ENCODE results near the gene TRAFD1. TPM values are rescaled to one million over a fixed set of nuclear protein-coding genes. Genes with fewer than 3 reads are reported as not detected.

TRAFD1 gene
- total and polyA plus RNA-seq, 2 of the 8 experiments (the other 6 are each of a cell fraction or from before 2014, with no cell fraction given) = 18.1 to 33.1 TPM

- peaks cover 8 to 18% (median 11%) of the 10 kb centered on the region in 4 experiments; a peak in 7 of 8 replicates for H3K36me3 ChIP-seq (ENCODE audit: control insufficient read depth in 2 of 4, insufficient read depth in 4 of 4, low read length in 3 of 4)
- no peak for FAIRE-seq
- no peak overlapping the region for H3K4ac ChIP-seq (replicated peaks; ENCODE audit: insufficient read length, low read depth, low read length)
Observed at GRCh38 chr12:112175361-112176155, 50.2 kb downstream of the TRAFD1 start.

More at GRCh38 chr12:112175361-112176155, 50.2 kb downstream of the TRAFD1 start:
- no peak overlapping the region for H3K4me3 ChIP-seq (ENCODE audit: extremely low read depth in 1 of 4, insufficient read depth in 2 of 4, low read depth in 3 of 4, low read length in 4 of 4)
- no peak overlapping the region; a peak in 1 of 7 replicates for H3K9ac ChIP-seq (replicated peaks in 1 of 4; ENCODE audit: extremely low read depth in 1 of 4, low read depth in 3 of 4, low read length in 3 of 4)
- no peak overlapping the region for H3K14ac ChIP-seq (ENCODE audit: insufficient read length)
- DNase-seq (ENCODE audit: low read depth in 1 of 2, low spot score in 2 of 2) = no peak
- H2BK20ac ChIP-seq (ENCODE audit: low read length) = no peak overlapping the region
- CTCF ChIA-PET (ENCODE audit: partially characterized antibody) = interaction anchor here (1.6 kb wide), 1 partner anchor 23 kb away, joined by 5 read pairs; no protein-coding TSS in a partner anchor
- H3K9me3 ChIP-seq (ENCODE audit: insufficient read depth in 2 of 2, low read depth in 1 of 2, low read length in 1 of 2) = no peaks in the 10 kb centered on the region
- H4K20me1 ChIP-seq (replicated peaks in 1 of 2; ENCODE audit: control insufficient read depth in 1 of 2, insufficient read depth in 2 of 2, low read length in 2 of 2) = no peaks in the 10 kb centered on the region
- no peak overlapping the region for H2AFZ ChIP-seq (ENCODE audit: low read length)
- H2BK15ac ChIP-seq (ENCODE audit: low read length) = no peak overlapping the region
- H3K18ac ChIP-seq (ENCODE audit: extremely low read depth, low read length) = no peak overlapping the region
- TF ChIP-seq SP4 (IDR thresholded peaks at IDR 0.05; ENCODE audit: low read length) = no peak
- no peak for TF ChIP-seq BRCA1 (IDR thresholded peaks at IDR 0.05; ENCODE audit: low read depth, low read length)
- no peak for TF ChIP-seq E2F6 (IDR thresholded peaks at IDR 0.05)
- TF ChIP-seq TAF7 (optimal IDR thresholded peaks at IDR 0.05; ENCODE audit: borderline replicate concordance, low read depth, low read length) = no peak
- TF ChIP-seq BCL11A (IDR thresholded peaks at IDR 0.05; ENCODE audit: low read depth in 2 of 2, low read length in 2 of 2) = no peak
- TF ChIP-seq ATF2 (IDR thresholded peaks at IDR 0.05; ENCODE audit: low read length) = no peak
- TF ChIP-seq TEAD4 (IDR thresholded peaks at IDR 0.05; ENCODE audit: low read depth, low read length) = no peak
- no peak for TF ChIP-seq CHD1 (IDR thresholded peaks at IDR 0.05; ENCODE audit: low read depth, low read length)
- no peaks in the 10 kb centered on the region for H3K27me3 ChIP-seq (replicated peaks in 1 of 4; ENCODE audit: control insufficient read depth in 3 of 4, extremely low read depth in 1 of 4, insufficient read depth in 3 of 4, low read length in 3 of 4)
- H2AK5ac ChIP-seq (ENCODE audit: low read depth, low read length) = no peak overlapping the region
- no peak overlapping the region for H2BK5ac ChIP-seq (ENCODE audit: low read depth, low read length)
- no peak overlapping the region for H3K56ac ChIP-seq (replicated peaks; ENCODE audit: insufficient read length, low read depth, low read length)
- H3K4me2 ChIP-seq (ENCODE audit: insufficient read depth in 1 of 2, low read depth in 2 of 2, low read length in 2 of 2) = no peak overlapping the region
- H3K23ac ChIP-seq (ENCODE audit: insufficient read length) = no peak overlapping the region
- no peak overlapping the region for H3K27ac ChIP-seq (ENCODE audit: low read depth, low read length)
- no peak overlapping the region for H2BK120ac ChIP-seq (replicated peaks; ENCODE audit: low read depth, low read length)
- H2BK12ac ChIP-seq (ENCODE audit: low read depth, low read length) = no peak overlapping the region
- no peak overlapping the region for H4K5ac ChIP-seq (ENCODE audit: insufficient read length, low read depth, low read length)
- H3K4me1 ChIP-seq (replicated peaks in 1 of 4; ENCODE audit: control insufficient read depth in 3 of 4, insufficient read depth in 4 of 4, low read length in 3 of 4) = no peaks in the 10 kb centered on the region
- H4K8ac ChIP-seq (ENCODE audit: extremely low read depth, insufficient read depth, low read length) = no peak overlapping the region
- 94% methylated on average over 20 of the region's 20 CpGs; no CpG with 5 or more reads in 1 of the 2 experiments for WGBS, 2 experiments (ENCODE audit: extremely low coverage in 1 of 2, insufficient coverage in 1 of 2, insufficient read length in 1 of 2, insufficient replicate concordance in 2 of 2, low coverage in 1 of 2, low lambda C conversion rate in 2 of 2, missing lambda C conversion rate in 1 of 2)
- H4K91ac ChIP-seq (replicated peaks; ENCODE audit: insufficient read length, low read length) = no peak overlapping the region
- H3K79me2 ChIP-seq (ENCODE audit: control insufficient read depth in 1 of 2, insufficient read depth in 2 of 2, low read length in 2 of 2) = no peaks in the 10 kb centered on the region
- H3K23me2 ChIP-seq (ENCODE audit: low read depth, low read length) = no peaks in the 10 kb centered on the region
- no peaks in the 10 kb centered on the region for H3K79me1 ChIP-seq (ENCODE audit: low read depth, low read length)
- POLR2A ChIA-PET (ENCODE audit: partially characterized antibody) = no interaction called here

Data from H1 (cell line).